Activated naive CD4-positive, alpha-beta T cell treated with anti-CD3 and anti-CD28 coated beads, Interleukin-2, amount 10 ng/mL, durations not matched to agents 7 days and 5 days (primary cell): ENCODE results near the gene NT5C2.
"Not testable (repeated sequence)": the region's sequence is repeated elsewhere in the genome, so short reads cannot be mapped to it uniquely, and the experiment has no call there.

Experiments
- CTCF ChIA-PET: fragments of 350-600 bp; sonication (Branson Sonifier 250); formaldehyde crosslinking; loops from one replicate; lab custom pipeline; 2021; ENCODE audit warnings: antibody characterized with exemption; lab: Charles Lee
- DNase-seq: peaks from one replicate; pipeline ENCODE4 v3.0.0-alpha.2; 2020
- H3K27ac Mint-ChIP-seq: one replicate; pipeline ENCODE4 v1.8.0; 2021; ENCODE audit warnings: mild to moderate bottlenecking, moderate library complexity, mixed read lengths
- H3K27me3 Mint-ChIP-seq: one replicate; pipeline ENCODE4 v1.8.0; 2021; ENCODE audit warnings: mild to moderate bottlenecking, mixed read lengths
- H3K36me3 Mint-ChIP-seq: one replicate; pipeline ENCODE4 v1.8.0; 2021; ENCODE audit warnings: mixed read lengths
- H3K4me1 Mint-ChIP-seq: one replicate; pipeline ENCODE4 v1.8.0; 2021; ENCODE audit warnings: mixed read lengths
- H3K4me3 Mint-ChIP-seq: one replicate; pipeline ENCODE4 v1.8.0; 2021; ENCODE audit warnings: mild to moderate bottlenecking, moderate library complexity, mixed read lengths
- H3K9me3 Mint-ChIP-seq: one replicate; pipeline ENCODE4 v1.8.0; 2021; ENCODE audit warnings: mixed read lengths

NT5C2 gene

DNA sequence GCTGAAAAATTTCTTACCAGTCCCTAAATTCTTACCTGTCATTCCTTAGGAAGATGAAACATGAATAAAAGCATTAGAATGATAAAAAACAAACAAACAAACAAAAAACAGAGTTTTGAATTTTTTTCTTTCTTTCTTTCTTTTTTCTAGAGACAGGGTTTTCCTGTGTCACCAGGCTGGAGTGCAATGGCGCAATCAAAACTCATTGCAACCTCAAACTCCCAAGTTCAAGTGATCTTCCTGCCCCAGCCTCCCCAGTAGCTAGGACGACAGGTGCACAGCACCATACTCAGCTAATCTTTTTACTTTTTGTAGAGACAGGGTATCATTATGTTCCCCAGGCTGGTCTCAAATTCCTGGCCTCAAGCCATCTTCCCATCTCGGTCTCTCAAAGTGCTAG lies 26.5 kb downstream of the NT5C2 start:
- no peaks in the 10 kb centered on the region for H3K27me3 Mint-ChIP-seq
- no peaks in the 10 kb centered on the region for H3K9me3 Mint-ChIP-seq
- H3K27ac Mint-ChIP-seq = no peak overlapping the region

DNA sequence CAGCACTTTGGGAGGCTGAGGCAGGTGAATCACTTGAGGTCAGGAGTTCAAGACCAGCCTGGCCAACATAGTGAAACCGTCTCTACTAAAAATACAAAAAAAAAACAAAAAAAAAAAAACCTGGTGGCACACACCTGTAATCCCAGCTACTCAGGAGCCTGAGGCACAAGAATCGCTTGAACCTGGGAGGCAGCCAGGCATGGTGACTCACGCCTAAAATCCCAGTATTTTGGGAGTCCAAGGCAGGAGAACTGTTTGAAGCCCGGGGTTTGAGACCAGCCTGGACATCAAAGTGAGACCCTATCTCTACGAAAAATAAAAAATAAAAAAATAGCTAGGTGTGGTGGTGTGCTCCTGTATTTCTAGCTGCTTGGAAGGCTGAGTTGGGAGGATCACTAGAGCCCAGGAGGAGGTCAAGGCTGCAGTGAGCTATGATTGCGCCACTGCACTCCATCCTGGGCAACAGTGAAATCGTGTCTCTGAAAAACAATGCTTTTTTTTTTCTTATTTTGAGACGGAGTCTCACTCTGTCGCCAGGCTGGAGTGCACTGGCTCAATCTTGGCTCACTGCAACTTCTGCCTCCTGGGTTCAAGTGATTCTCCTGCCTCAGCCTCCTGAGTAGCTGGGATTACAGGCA lies 29.2 kb downstream of the NT5C2 start:
- H3K4me3 Mint-ChIP-seq, H3K27me3 Mint-ChIP-seq, H3K27ac Mint-ChIP-seq, H3K4me1 Mint-ChIP-seq, DNase-seq, H3K9me3 Mint-ChIP-seq, CTCF ChIA-PET: not testable (repeated sequence)
- peaks cover 27% of the 10 kb centered on the region for H3K36me3 Mint-ChIP-seq

More for the DNA sequence above, 26.5 kb downstream of the NT5C2 start:
- Mint-ChIP-seq H3K4me1 (peaks cover 3% of the 10 kb centered on the region), H3K36me3 (peaks cover 31% of the 10 kb centered on the region), H3K4me3 (no peak overlapping the region)
- CTCF ChIA-PET = no interaction called here
- no peak for DNase-seq

DNA sequence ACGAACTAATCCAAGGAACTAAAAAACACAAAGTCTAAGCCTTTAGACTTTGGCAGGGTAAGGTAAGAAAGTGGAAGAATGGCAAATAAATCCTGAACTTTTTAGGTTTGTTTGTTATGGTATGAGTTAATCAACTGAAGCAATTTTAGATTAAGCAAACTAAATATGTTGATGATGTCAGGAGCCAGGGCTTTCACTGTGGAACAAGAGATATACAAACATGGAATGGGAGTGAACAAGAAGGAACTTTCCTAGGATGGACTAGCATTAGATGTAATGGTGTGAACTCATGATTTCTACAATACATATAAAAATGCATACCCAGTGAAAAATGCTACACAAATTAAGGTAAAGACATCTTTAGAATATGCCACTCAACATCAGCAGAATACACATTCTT lies 35.8 kb downstream of the NT5C2 start:
- Mint-ChIP-seq H3K27ac (no peak overlapping the region), H3K36me3 (peaks cover 21% of the 10 kb centered on the region), H3K27me3 (no peaks in the 10 kb centered on the region), H3K4me1 (no peaks in the 10 kb centered on the region), H3K9me3 (no peaks in the 10 kb centered on the region), H3K4me3 (no peak overlapping the region)
- DNase-seq = no peak
- CTCF ChIA-PET = no interaction called here

DNA sequence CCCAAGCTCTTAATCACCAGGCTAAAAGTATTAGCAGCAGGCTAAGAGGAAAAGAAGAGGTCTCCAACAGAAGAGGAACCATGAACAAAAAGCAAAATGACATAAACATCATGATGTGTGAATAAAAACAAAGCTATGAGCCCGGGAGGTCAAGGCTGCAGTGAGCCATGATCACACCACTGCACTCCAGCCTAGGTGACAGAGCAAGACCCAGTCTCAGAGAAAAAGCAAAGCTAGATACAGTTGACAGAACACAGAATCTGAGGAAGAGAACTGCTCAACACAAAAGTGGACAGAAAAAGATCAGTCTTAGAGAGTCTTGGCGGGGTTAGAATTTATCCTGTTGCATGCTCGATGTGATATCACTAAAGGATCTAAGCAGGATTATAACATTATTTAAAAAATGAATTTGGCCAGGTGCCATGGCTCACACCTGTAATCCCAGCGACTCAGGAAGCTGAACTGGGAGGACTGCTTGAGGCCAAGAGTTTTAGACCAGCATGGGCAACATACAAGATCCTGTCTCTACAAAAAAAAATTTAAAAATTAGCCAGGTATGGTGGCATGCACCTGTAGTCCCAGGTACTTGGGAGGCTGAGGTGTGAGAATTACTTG lies 37.5 kb downstream of the NT5C2 start:
- CTCF ChIA-PET = interaction anchor here (1.2 kb wide), 1 partner anchor 89 kb away, joined by 4 read pairs; no protein-coding TSS in a partner anchor
- peaks cover 25% of the 10 kb centered on the region for H3K36me3 Mint-ChIP-seq
- no peak overlapping the region for H3K27ac Mint-ChIP-seq
- no peaks in the 10 kb centered on the region for H3K27me3 Mint-ChIP-seq
- no peaks in the 10 kb centered on the region for H3K4me1 Mint-ChIP-seq
- no peak for DNase-seq
- H3K4me3 Mint-ChIP-seq = no peak overlapping the region
- no peaks in the 10 kb centered on the region for H3K9me3 Mint-ChIP-seq

DNA sequence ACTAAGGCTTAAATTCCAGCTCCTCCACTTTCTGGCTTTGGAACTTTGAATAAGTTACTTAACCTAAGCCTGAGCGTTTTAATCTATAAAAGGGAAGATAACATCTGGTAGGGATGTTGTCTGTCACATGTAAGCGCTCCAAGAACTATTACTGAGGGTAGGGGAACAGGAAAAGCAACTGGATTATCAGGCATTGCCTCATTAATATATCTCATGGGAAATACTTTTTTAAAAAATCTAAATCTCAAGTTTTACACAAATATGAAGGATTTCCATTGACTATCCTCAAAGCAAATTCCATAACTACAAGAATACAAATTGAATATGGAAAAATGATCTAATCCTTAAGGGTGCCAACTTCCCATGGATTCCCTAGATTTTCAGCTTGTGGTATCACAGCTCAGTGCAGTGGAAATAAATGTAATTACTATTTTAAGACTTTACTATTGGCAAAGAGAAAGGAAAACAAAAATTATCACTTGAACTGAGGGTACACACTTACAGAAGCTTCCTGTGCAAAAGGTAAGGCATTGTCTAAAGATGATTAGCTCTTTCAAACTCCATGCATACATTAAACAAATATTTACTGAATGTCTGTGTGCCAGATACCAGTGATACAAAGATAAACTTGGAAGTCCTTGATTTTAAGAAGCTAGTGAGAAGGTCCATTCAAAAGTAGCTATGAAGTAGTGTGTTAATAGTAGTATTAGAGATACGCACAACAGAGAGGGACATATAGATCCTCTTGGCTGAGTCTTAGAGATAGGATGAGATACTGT lies 38.4 kb downstream of the NT5C2 start:
- Mint-ChIP-seq H3K27ac (no peak overlapping the region), H3K4me3 (no peak overlapping the region), H3K4me1 (no peaks in the 10 kb centered on the region), H3K27me3 (no peaks in the 10 kb centered on the region), H3K36me3 (peaks cover 25% of the 10 kb centered on the region), H3K9me3 (no peaks in the 10 kb centered on the region)
- CTCF ChIA-PET = interaction anchor here (1.2 kb wide), 1 partner anchor 90 kb away, joined by 4 read pairs; no protein-coding TSS in a partner anchor
- DNase-seq = no peak

DNA sequence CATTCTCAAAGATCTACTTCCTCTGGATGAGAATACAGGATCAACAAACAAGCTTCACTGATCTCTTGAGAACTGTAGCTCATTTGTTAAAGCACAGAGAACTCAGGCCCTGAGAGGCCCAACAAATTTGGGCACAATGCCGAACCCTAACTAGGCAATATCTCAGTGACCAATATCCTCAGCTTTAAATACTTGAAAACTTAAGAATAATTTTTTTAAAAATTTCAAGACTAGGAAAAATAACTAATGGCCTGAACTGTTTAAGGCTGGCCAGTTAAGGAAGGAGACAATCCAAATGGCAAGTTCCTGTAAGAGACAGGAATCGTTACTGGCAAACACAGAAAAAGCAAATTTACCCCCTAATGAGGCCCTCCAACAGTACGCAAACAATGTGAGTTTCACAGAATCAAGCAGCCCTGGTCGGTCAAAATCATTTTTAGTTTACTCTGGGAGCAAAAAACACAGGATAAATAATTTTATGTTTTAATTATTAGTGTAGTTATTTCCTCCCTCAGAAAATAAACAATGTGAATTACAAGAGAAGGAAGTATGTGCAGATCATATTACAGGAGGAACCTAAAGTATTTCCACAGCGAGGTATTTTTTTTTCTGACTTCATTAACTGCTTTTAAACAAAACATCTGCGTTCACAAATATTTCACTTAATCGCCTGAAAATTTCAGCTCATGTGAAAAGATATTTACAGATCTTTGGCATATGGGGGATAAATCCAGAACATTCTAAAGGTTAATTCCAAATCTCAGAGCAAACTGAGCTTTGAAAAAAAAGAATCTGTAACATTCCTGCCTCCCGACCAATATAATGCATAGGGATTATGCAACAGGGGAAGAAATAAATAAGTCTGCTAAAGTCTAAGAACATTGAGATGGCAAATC lies 39.5 kb downstream of the NT5C2 start:
- H3K9me3 Mint-ChIP-seq = no peaks in the 10 kb centered on the region
- DNase-seq = no peak
- no peak overlapping the region for H3K27ac Mint-ChIP-seq
- H3K4me3 Mint-ChIP-seq = no peak overlapping the region
- no peaks in the 10 kb centered on the region for H3K4me1 Mint-ChIP-seq
- H3K27me3 Mint-ChIP-seq = no peaks in the 10 kb centered on the region
- CTCF ChIA-PET = no interaction called here
- peaks cover 30% of the 10 kb centered on the region for H3K36me3 Mint-ChIP-seq

DNA sequence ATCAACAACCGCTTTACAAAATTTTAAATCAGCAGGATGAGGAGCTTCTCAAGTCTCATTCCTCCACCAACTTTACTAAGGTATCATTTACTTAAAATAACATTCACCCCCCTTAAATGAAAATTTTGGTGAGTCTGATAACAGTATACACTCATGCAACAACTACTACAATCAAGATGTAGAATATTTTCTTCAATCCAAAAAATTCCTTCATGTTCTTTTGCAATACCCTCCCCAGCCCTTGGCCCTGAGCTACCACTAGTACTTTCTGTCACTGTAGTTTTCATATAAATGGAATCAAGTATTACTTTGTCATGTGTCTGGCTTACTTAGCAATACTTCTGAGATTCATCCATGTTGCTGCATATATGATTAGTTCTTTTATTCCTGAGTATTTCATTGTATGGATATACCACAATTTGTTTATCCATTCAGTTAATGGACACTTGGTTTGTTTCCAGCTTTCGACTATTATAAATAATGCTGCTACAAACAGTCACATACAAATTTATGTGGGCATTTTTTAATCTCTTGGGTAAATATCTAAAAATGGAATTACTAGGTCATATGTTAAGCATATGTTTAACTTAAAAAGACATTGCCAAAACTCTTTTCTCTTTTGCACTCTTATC lies 43.0 kb downstream of the NT5C2 start:
- no peak overlapping the region for H3K4me3 Mint-ChIP-seq
- CTCF ChIA-PET = no interaction called here
- H3K4me1 Mint-ChIP-seq = no peaks in the 10 kb centered on the region
- H3K27ac Mint-ChIP-seq = no peak overlapping the region
- H3K9me3 Mint-ChIP-seq = no peaks in the 10 kb centered on the region
- H3K27me3 Mint-ChIP-seq = no peaks in the 10 kb centered on the region
- no peak for DNase-seq
- peaks cover 21% of the 10 kb centered on the region for H3K36me3 Mint-ChIP-seq

DNA sequence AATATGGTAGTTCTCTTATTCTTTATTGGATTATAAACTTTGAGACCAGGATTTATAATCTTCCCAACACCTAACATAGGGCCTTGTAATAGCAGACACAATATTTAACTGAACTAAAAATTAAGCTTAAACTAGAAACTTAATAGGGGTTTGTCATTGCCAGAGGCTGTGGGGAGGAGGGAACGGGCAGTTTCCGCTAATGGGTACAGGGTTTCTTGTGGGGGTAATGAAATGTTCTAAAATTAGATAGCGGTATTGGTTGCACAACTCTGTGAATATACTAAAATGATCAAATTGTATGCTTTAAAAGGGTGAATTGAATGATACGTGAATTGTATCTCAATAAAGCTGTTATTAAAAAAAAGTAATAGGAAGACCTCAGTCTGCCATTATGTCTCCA lies 45.4 kb downstream of the NT5C2 start:
- Mint-ChIP-seq H3K36me3 (peaks cover 18% of the 10 kb centered on the region), H3K27ac (no peak overlapping the region), H3K9me3 (no peaks in the 10 kb centered on the region), H3K27me3 (no peaks in the 10 kb centered on the region), H3K4me3 (no peak overlapping the region), H3K4me1 (no peaks in the 10 kb centered on the region)
- CTCF ChIA-PET = no interaction called here
- no peak for DNase-seq

DNA sequence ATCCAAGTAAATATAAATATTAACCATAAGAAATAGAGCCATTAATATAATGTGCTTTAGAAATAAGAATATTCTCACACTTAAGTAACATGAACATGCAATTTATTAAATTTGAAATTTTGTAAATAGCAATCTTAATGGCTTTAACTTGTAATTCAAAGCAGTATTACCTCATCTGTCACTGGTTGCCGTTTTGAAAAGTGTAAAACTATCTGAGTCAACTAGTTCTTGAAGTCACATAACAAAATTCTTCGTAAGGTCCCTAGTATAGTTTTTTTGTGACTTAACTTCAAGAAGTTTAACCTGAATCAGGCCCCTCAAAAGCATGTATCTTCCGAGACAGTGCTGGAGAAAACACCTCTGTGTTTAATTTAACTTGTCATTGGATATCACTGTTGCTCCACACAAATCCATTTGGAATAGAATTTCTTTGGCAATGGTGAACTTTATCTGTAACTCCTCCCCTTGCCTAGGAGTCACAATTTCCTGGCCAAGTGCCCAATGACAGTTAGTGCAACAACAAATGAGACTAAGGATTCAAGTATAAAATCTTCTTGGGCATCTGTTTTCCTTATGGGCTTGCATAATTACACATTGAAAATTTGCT lies 47.1 kb downstream of the NT5C2 start:
- DNase-seq = no peak
- Mint-ChIP-seq H3K9me3 (no peaks in the 10 kb centered on the region), H3K4me1 (no peaks in the 10 kb centered on the region), H3K36me3 (peaks cover 21% of the 10 kb centered on the region), H3K27ac (no peak overlapping the region), H3K27me3 (no peaks in the 10 kb centered on the region), H3K4me3 (no peak overlapping the region)
- CTCF ChIA-PET = no interaction called here

DNA sequence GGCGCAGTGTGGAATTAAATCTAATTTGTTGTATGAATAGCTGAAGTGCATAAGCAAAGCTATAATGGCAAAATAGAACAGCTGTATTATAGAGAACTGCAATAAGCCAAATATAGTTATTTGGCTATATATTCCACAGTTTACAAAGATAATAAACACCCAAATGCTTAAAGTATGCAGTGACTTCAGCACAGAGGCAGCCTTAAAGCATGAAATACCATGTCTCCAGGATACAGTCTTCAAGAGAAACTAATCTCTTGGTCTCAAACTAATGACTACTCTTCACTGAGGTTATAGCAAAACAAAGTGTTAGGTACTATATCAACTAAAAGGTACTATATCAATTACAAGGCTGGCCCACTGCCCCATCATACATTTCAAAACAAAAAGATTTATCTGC lies 48.0 kb downstream of the NT5C2 start:
- no peak for DNase-seq
- H3K4me3 Mint-ChIP-seq = no peak overlapping the region
- H3K27me3 Mint-ChIP-seq = no peaks in the 10 kb centered on the region
- CTCF ChIA-PET = interaction anchor here (1.0 kb wide), 1 partner anchor 94 kb away, joined by 3 read pairs; no protein-coding TSS in a partner anchor
- no peaks in the 10 kb centered on the region for H3K4me1 Mint-ChIP-seq
- H3K27ac Mint-ChIP-seq = no peak overlapping the region
- H3K9me3 Mint-ChIP-seq = no peaks in the 10 kb centered on the region
- H3K36me3 Mint-ChIP-seq = peaks cover 21% of the 10 kb centered on the region

DNA sequence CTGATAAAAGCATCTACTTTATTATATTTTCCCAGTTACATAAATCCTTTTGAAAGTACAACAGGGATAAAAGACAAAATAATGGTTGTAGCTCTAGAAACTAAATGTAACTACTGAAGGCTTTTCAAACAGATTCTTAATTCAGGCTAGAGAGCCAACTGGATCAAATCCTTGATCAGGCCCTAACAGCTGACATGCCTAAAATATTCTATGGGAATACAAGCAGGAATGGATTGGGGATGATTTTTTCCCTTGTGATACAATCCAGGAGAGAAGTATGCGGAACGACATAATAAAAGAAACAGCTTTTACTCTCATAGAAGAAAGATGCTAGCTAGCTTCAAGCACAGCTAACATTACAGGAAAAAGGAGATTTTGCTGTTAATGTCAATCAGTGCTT lies 49.0 kb downstream of the NT5C2 start:
- Mint-ChIP-seq H3K27ac (no peak overlapping the region), H3K36me3 (peaks cover 21% of the 10 kb centered on the region), H3K4me1 (no peaks in the 10 kb centered on the region), H3K9me3 (no peaks in the 10 kb centered on the region), H3K27me3 (no peaks in the 10 kb centered on the region), H3K4me3 (no peak overlapping the region)
- CTCF ChIA-PET = interaction anchor here (0.5 to 1.0 kb wide), 2 partner anchors 95 to 100 kb away, joined by 3 to 6 read pairs; no protein-coding TSS in a partner anchor
- DNase-seq = no peak

DNA sequence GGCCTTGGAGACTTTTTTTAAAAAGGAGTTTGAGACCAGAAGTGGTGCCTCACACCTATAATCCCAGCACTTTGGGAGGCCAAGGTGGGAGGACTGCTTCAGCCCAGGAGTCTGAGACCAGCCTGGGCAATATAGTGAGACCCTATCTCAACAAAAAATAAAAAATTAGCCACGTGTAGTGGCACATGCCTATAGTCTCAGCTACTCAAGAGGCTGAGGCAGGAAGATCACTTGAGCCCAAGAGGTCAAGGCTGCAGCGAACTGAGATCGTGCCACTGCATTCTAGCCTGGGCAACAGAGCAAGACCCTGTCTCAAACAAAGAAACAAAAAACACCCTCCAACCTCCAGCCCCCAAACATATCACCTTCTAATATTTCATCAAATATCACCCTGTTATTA lies 49.4 kb downstream of the NT5C2 start:
- H3K27ac Mint-ChIP-seq, CTCF ChIA-PET, H3K4me1 Mint-ChIP-seq, H3K4me3 Mint-ChIP-seq, H3K27me3 Mint-ChIP-seq, H3K9me3 Mint-ChIP-seq, DNase-seq: not testable (repeated sequence)
- H3K36me3 Mint-ChIP-seq = peaks cover 18% of the 10 kb centered on the region

DNA sequence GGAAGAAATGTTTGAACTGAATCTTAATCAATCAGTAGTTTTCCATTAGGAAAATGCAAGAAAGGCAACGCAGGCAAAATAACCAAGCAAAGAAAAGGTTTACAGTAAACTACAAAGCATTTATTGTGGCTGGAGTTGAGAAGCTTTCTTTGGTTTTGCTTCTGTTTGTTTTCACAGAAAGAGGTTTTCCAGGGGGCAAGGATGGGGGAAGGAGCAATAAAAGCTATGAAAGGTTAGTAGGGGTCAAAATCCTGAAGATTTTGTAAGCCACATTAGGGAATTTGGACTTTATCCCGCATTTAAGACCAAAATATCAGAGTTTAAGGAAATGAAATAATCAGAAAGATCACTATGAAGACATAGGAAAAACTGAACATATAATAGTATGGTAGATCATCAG lies 51.1 kb downstream of the NT5C2 start:
- DNase-seq = no peak
- H3K36me3 Mint-ChIP-seq = peaks cover 25% of the 10 kb centered on the region
- H3K4me1 Mint-ChIP-seq = no peaks in the 10 kb centered on the region

More for the DNA sequence above, 51.1 kb downstream of the NT5C2 start:
- Mint-ChIP-seq H3K4me3 (no peak overlapping the region), H3K9me3 (no peaks in the 10 kb centered on the region), H3K27ac (no peak overlapping the region), H3K27me3 (no peaks in the 10 kb centered on the region)
- CTCF ChIA-PET = no interaction called here
